IPS-18c (cell line): ENCODE results near the gene OVAAL.

Experiments
- H3K4me3 ChIP-seq: 2 replicates; pipeline ENCODE4 v1.7.0; 2013; ENCODE audit warnings: low read depth, mild to moderate bottlenecking, low read length, moderate library complexity; ENCODE audit not compliant: insufficient read depth
- H3K9me3 ChIP-seq: one replicate; pipeline ENCODE4 v1.6.1; 2013; ENCODE audit warnings: mild to moderate bottlenecking, low read length, moderate library complexity; ENCODE audit not compliant: control insufficient read depth, insufficient read depth

Gene OVAAL

DNA sequence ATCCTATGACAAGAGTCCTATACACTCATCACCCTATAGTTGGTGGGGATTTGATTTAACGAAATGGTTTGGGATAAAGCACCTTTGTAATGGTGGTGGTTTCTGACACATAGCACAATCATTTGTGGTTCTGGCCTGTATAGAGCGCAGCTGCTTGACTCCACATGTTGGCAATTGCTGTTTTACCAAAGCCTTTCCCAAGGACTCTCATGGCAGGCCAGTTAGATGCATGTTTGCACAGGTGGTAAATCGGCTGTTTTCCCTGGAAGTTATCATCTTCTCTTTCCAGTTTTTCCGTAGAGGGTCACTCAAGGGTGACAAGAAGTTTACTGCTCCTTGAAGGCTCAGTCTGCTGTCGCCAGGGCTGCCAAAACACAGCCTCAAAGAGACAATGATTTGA, 56.0 kb downstream of the OVAAL start:
- Histone ChIP-seq H3K4me3 (no peak overlapping the region), H3K9me3 (no peaks in the 10 kb centered on the region)

DNA sequence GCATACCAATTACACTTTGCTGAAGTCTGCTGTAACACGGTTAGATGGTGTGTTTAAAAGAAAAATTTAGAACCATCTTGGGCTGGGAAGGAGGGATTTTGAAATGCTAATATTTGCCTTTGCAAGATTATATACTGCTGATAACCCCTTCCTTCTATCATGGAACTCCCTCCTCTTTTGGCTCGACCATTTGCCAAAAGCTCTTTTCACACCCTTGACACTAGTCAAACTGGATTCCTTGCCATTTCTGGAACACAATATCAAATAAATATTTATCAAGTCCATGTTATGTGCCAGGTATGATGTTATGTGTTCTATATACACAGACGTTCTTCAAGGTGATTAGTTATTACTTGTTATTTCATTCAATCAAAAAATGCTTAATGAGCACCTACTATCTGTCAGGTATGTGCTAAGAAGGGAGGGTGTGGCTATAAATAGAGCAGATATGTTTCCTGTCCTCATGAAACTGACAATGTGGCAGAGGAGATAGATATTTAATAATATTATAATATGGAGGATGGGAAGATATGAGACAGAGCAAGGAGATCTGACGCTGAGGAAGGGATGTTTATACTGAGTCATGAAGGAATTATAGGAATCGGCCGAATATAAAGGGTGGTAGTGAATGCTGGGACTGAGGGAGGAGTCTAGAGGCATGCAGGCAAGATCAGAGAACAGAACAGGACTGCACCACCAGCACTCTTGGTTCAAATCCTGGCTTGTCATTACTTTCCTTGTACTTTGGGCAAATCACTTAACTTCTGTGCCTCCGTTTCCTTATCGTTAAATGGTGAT, 56.9 kb downstream of the OVAAL start:
- Histone ChIP-seq H3K4me3 (no peak overlapping the region), H3K9me3 (no peaks in the 10 kb centered on the region)
